CD14-positive monocyte (primary cell): ENCODE results near the gene ZNF641. TPM values are rescaled to one million over a fixed set of nuclear protein-coding genes. Genes with fewer than 3 reads are reported as not detected.

Source experiments
- DNase-seq, 3 donors: peaks; one replicate each; pipeline ENCODE4 v3.0.0-alpha.2; 2011 to 2022
- H2AFZ ChIP-seq: 2 replicates; pipeline ENCODE4 v1.6.0; 2012; ENCODE audit warnings: mild to moderate bottlenecking, low read depth, low read length, inconsistent platforms; ENCODE audit not compliant: insufficient read depth, poor library complexity, severe bottlenecking
- H3K27ac ChIP-seq, 2 donors: 1 replicate in 1 of 2; 2 replicates in 1 of 2; pipeline ENCODE4 v1.5.1; 2012 to 2013; ENCODE audit warnings: low read length in 2 of 2, control low read depth in 1 of 2, inconsistent platforms in 1 of 2, low read depth in 1 of 2, mild to moderate bottlenecking in 1 of 2
- H3K27me3 ChIP-seq, 2 donors: one replicate each; pipeline versions ENCODE4 v1.6.0 to v1.6.1; 2011 to 2013; ENCODE audit warnings: low read length in 2 of 2; ENCODE audit not compliant: control insufficient read depth in 2 of 2, insufficient read depth in 2 of 2
- H3K36me3 ChIP-seq, 2 donors: replicated peaks in 1 of 2; 1 replicate in 1 of 2; 2 replicates in 1 of 2; pipeline versions ENCODE4 v1.5.1 to v1.6.1; 2012 to 2013; ENCODE audit warnings: low read length in 2 of 2, control low read depth in 1 of 2, inconsistent platforms in 1 of 2, mild to moderate bottlenecking in 1 of 2; ENCODE audit not compliant: insufficient read depth in 2 of 2, control insufficient read depth in 1 of 2
- H3K4me1 ChIP-seq, 2 donors: 1 replicate in 1 of 2; 2 replicates in 1 of 2; pipeline versions ENCODE4 v1.5.1 to v1.6.1; 2012 to 2013; ENCODE audit warnings: low read length in 2 of 2, control low read depth in 1 of 2, inconsistent platforms in 1 of 2, mild to moderate bottlenecking in 1 of 2, moderate library complexity in 1 of 2; ENCODE audit not compliant: insufficient read depth in 2 of 2, control insufficient read depth in 1 of 2
- H3K4me2 ChIP-seq: replicated peaks from 2 replicates; pipeline ENCODE3; 2012; ENCODE audit warnings: low read length, moderate library complexity, mild to moderate bottlenecking; ENCODE audit not compliant: poor library complexity, severe bottlenecking; ENCODE audit errors: extremely low read depth
- H3K4me3 ChIP-seq, 3 experiments: fragments of 200-600 bp in 1 of 3; sonication (generic) in 1 of 3; replicated peaks in 1 of 3; 1 replicate in 2 of 3; 2 replicates in 1 of 3; pipeline ENCODE4 v1.5.1; 2011 to 2013; ENCODE audit warnings: low read length in 3 of 3, mild to moderate bottlenecking in 3 of 3, control low read depth in 2 of 3, low read depth in 2 of 3, inconsistent platforms in 1 of 3, moderate library complexity in 1 of 3
- H3K79me2 ChIP-seq: 2 replicates; pipeline ENCODE4 v1.6.0; 2012; ENCODE audit warnings: mild to moderate bottlenecking, control low read depth, inconsistent platforms, low read length, moderate library complexity; ENCODE audit not compliant: insufficient read depth
- H3K9ac ChIP-seq: 2 replicates; pipeline ENCODE4 v1.6.0; 2017; ENCODE audit warnings: low read length, mild to moderate bottlenecking; ENCODE audit not compliant: insufficient read depth, poor library complexity, severe bottlenecking
- H3K9me3 ChIP-seq, 2 donors: replicated peaks in 1 of 2; 1 replicate in 1 of 2; 2 replicates in 1 of 2; pipeline versions ENCODE4 v1.5.1 to v1.6.1; 2012 to 2013; ENCODE audit warnings: low read length in 2 of 2, control low read depth in 1 of 2; ENCODE audit not compliant: control insufficient read depth in 1 of 2, insufficient read depth in 1 of 2
- H4K20me1 ChIP-seq: 2 replicates; pipeline ENCODE4 v1.6.0; 2012; ENCODE audit warnings: mild to moderate bottlenecking, low read length, control low read depth, moderate library complexity; ENCODE audit not compliant: insufficient read depth
- H3K27ac Mint-ChIP-seq, 7 donors: one replicate each; pipeline ENCODE4 v1.8.0; 2020; ENCODE audit warnings: mild to moderate bottlenecking in 7 of 7, mixed read lengths in 7 of 7, moderate library complexity in 6 of 7, inconsistent platforms in 2 of 7
- H3K27me3 Mint-ChIP-seq, 3 donors: one replicate each; pipeline ENCODE4 v1.8.0; 2021 to 2022; ENCODE audit warnings: low read depth in 3 of 3, mild to moderate bottlenecking in 3 of 3, mixed read lengths in 3 of 3, moderate library complexity in 3 of 3, inconsistent platforms in 1 of 3
- H3K36me3 Mint-ChIP-seq, 2 donors: one replicate each; pipeline ENCODE4 v1.8.0; 2020; ENCODE audit warnings: mixed read lengths in 2 of 2, inconsistent platforms in 1 of 2, mild to moderate bottlenecking in 1 of 2
- H3K4me1 Mint-ChIP-seq: one replicate; pipeline ENCODE4 v1.8.0; 2020; ENCODE audit warnings: mild to moderate bottlenecking, mixed read lengths
- H3K4me3 Mint-ChIP-seq, 2 donors: one replicate each; pipeline ENCODE4 v1.8.0; 2020; ENCODE audit warnings: mild to moderate bottlenecking in 2 of 2, mixed read lengths in 2 of 2, moderate library complexity in 1 of 2
- H3K9me3 Mint-ChIP-seq, 7 donors: one replicate each; pipeline ENCODE4 v1.8.0; 2020 to 2022; ENCODE audit warnings: mixed read lengths in 7 of 7, mild to moderate bottlenecking in 6 of 7, moderate library complexity in 6 of 7, inconsistent platforms in 2 of 7
- WGBS: methylation state at CpG from one replicate; pipeline ENCODE4 v1.1.5; 2013; ENCODE audit warnings: missing lambda C conversion rate; ENCODE audit not compliant: insufficient coverage; 5-methylcytosine and 5-hydroxymethylcytosine counted together
- intact Hi-C, 2 donors: fragments of 100-400 bp; cut with micrococcal nuclease; formaldehyde crosslinking; loops; one replicate each; pipeline versions ENCODE4 v1.15.0 to v1.15.1; 2023
- polyA plus RNA-seq, 3 donors: library from polyadenylated mRNA; depleted of rRNA in 1 of 3; unstranded in 2 of 3; stranded (reverse) in 1 of 3; fragments of 300-500 nt in 2 of 3; fragments of >200 nt in 1 of 3; fragmentation: Illumina TruSeq in 2 of 3; gene quantifications; 1 replicate in 2 of 3; 2 replicates in 1 of 3; pipeline ENCODE4 v1.2.3, GENCODE V29; 2012 to 2021
- TF ChIP-seq, protein P1 (sequence below): fragments of 200-600 bp; IDR thresholded peaks from one replicate; pipeline ENCODE4 v1.8.0; 2022; ENCODE audit warnings: antibody characterized with exemption, mild to moderate bottlenecking

Gene ZNF641
- polyA plus RNA-seq, 3 donors: 12.1 to 21.7 (median 12.6) TPM

DNA sequence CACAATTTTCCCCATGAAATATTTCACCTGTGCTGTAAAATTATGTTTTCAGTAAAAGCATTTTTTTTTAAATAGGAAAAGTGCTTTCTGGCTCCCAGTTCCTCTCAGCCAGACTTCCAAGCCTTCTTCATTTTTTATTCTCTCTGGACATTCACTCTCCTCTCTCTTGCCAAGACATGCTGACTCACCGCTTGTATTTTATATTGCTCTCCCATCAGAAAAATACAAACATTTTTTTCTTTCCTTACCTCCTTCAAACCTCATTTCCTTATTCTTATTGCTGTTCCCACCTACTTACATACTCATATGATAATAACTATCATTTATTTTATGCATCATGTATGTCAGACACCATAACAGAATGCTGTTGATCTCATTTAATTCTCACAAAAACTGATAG lies 37.7 kb upstream of the ZNF641 start:
- no peak overlapping the region for H3K27ac ChIP-seq
- H3K4me1 ChIP-seq: no peaks in the 10 kb centered on the region
- H3K36me3 Mint-ChIP-seq: no peaks in the 10 kb centered on the region
- no peaks in the 10 kb centered on the region for H3K4me1 Mint-ChIP-seq
- H3K9me3 Mint-ChIP-seq: peaks cover 0 to 8% (median 2%) of the 10 kb centered on the region in 7 donors
- no peak overlapping the region for H3K4me3 Mint-ChIP-seq
- no peak overlapping the region for H3K9ac ChIP-seq
- H3K27me3 ChIP-seq: peaks cover 3 to 6% of the 10 kb centered on the region in 2 donors
- no peak overlapping the region for H2AFZ ChIP-seq
- DNase-seq: no peak
- intact Hi-C loops: no loop called here
- no peaks in the 10 kb centered on the region for H3K9me3 ChIP-seq
- H3K27me3 Mint-ChIP-seq: peaks cover 3 to 25% (median 13%) of the 10 kb centered on the region in 3 donors
- H3K27ac Mint-ChIP-seq: no peak overlapping the region
- no peak overlapping the region for H3K4me2 ChIP-seq
- 100% methylated on average over 1 of the region's 1 CpG for WGBS
- H3K36me3 ChIP-seq: no peaks in the 10 kb centered on the region
- TF ChIP-seq, protein P1, sequence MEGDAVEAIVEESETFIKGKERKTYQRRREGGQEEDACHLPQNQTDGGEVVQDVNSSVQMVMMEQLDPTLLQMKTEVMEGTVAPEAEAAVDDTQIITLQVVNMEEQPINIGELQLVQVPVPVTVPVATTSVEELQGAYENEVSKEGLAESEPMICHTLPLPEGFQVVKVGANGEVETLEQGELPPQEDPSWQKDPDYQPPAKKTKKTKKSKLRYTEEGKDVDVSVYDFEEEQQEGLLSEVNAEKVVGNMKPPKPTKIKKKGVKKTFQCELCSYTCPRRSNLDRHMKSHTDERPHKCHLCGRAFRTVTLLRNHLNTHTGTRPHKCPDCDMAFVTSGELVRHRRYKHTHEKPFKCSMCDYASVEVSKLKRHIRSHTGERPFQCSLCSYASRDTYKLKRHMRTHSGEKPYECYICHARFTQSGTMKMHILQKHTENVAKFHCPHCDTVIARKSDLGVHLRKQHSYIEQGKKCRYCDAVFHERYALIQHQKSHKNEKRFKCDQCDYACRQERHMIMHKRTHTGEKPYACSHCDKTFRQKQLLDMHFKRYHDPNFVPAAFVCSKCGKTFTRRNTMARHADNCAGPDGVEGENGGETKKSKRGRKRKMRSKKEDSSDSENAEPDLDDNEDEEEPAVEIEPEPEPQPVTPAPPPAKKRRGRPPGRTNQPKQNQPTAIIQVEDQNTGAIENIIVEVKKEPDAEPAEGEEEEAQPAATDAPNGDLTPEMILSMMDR: no peak
- no peaks in the 10 kb centered on the region for H3K79me2 ChIP-seq
- H3K4me3 ChIP-seq: no peak overlapping the region
- no peaks in the 10 kb centered on the region for H4K20me1 ChIP-seq

DNA sequence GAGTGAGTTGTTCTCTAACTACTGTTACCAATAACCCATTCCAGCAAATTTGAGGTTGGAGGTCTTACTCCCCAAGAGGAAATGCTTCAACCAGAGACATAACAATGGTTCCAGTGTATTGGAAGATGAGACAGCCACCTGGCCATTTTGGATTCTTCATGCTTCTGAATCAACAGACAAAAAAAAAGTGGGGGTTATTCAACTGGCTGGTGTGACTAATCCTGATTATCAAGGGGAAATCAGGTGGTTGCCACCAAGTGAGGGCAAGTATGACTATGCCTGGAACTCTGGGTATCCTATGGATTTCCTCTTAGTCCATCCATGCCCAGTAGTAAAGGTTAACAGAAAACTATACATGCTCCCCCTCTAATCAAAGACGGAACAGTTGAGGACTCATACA lies 29.9 kb upstream of the ZNF641 start:
- Mint-ChIP-seq H3K4me1 (no peaks in the 10 kb centered on the region), H3K27ac (no peak overlapping the region), H3K9me3 (peaks cover 0 to 11% (median 3%) of the 10 kb centered on the region in 7 donors), H3K27me3 (peaks cover 1 to 6% (median 5%) of the 10 kb centered on the region in 3 donors), H3K4me3 (no peak overlapping the region), H3K36me3 (no peaks in the 10 kb centered on the region)
- Histone ChIP-seq H3K9me3 (no peaks in the 10 kb centered on the region), H2AFZ (no peak overlapping the region), H4K20me1 (no peaks in the 10 kb centered on the region), H3K79me2 (no peaks in the 10 kb centered on the region), H3K27ac (no peak overlapping the region), H3K36me3 (no peaks in the 10 kb centered on the region), H3K9ac (no peak overlapping the region), H3K4me3 (no peak overlapping the region), H3K4me1 (no peaks in the 10 kb centered on the region), H3K4me2 (no peak overlapping the region), H3K27me3 (no peaks in the 10 kb centered on the region)
- TF ChIP-seq, protein P1: no peak
- no CpG with 5 or more reads among the region's 1 CpG for WGBS
- intact Hi-C loops: no loop called here
- DNase-seq: no peak
